OCI-LY7 (cell line): Measurements from ENCODE around the gene CNKSR3.

Source experiments
- EZH2phosphoT487 ChIP-seq: fragments of 200-600 bp; sonication (generic); IDR thresholded peaks from 2 replicates; pipeline ENCODE4 v1.6.1; 2018; ENCODE audit warnings: low read depth, borderline replicate concordance, mild to moderate bottlenecking, mixed run types, antibody characterized with exemption, low read length, moderate library complexity, mixed read lengths
- TF ChIP-seq, protein P1 (sequence below): fragments of 200-600 bp; sonication (generic); conservative IDR thresholded peaks from 2 replicates; pipeline ENCODE4 v1.5.1; 2014; ENCODE audit warnings: mild to moderate bottlenecking, antibody characterized with exemption, low read length, moderate library complexity, mixed read lengths

DNA sequence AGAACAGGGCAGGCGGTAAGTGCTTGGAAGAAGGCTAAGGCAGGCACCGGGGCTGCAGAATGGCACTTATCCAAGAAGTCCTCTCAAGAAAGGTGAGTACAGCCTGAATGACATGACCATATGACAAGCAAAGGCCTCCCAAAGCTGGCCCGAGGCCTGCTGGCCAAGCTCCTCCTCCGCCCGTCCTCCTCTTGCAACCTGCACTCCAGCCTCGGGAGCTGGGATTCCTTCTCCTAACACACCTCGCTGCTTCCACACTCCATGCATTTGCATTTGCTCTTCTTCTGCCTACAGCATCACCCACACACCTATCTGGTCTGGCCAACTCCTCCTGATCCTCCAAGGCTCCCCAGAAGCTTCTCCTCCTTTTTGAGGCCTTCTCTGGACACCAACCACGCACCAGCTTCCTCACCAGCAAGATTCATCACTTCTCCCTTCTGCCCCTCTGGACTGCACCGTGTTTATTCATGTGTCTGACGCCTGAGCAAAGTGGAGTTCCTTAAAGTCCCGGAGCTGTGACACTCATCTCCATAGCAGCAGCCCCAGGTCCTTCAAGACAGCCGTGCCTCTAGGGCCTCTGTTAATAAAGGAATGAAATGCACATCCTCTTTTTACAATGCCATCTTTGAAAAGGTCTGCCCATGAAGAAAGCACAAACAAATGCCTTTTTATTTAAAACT lies 32.3 kb downstream of the CNKSR3 start:
- TF ChIP-seq, protein P1, sequence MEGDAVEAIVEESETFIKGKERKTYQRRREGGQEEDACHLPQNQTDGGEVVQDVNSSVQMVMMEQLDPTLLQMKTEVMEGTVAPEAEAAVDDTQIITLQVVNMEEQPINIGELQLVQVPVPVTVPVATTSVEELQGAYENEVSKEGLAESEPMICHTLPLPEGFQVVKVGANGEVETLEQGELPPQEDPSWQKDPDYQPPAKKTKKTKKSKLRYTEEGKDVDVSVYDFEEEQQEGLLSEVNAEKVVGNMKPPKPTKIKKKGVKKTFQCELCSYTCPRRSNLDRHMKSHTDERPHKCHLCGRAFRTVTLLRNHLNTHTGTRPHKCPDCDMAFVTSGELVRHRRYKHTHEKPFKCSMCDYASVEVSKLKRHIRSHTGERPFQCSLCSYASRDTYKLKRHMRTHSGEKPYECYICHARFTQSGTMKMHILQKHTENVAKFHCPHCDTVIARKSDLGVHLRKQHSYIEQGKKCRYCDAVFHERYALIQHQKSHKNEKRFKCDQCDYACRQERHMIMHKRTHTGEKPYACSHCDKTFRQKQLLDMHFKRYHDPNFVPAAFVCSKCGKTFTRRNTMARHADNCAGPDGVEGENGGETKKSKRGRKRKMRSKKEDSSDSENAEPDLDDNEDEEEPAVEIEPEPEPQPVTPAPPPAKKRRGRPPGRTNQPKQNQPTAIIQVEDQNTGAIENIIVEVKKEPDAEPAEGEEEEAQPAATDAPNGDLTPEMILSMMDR = no peak
- no peak for TF ChIP-seq EZH2phosphoT487
